Right forelimb (tissue), 1 donor: ENCODE data around the gene ZBTB11.

Experiments used
- DNase-seq: peaks from one replicate; pipeline ENCODE4 v3.0.0-alpha.2; 2018

ZBTB11 gene

GRCh38 chr3:101603184-101603583, 73.7 kb downstream of the ZBTB11 start:
- DNase-seq: no peak

GRCh38 chr3:101602731-101603130, 74.2 kb downstream of the ZBTB11 start:
- no peak for DNase-seq
